HEK293T (cell line): ENCODE measurements around the gene LRRTM4.

Source experiments
- ARNT ChIP-seq: fragments of 450-650 bp; IDR thresholded peaks from 2 replicates; pipeline ENCODE4 v1.6.1; 2017; ENCODE audit warnings: mild to moderate bottlenecking
- BHLHE40 ChIP-seq: fragments of 450-650 bp; IDR thresholded peaks from 2 replicates; pipeline ENCODE4 v1.6.1; 2016; ENCODE audit warnings: mild to moderate bottlenecking, moderate library complexity, borderline replicate concordance
- ELF4 ChIP-seq: fragments of 450-650 bp; IDR thresholded peaks from 2 replicates; pipeline ENCODE4 v1.6.1; 2017; ENCODE audit warnings: antibody characterized with exemption
- FOXA1 ChIP-seq: fragments of 450-650 bp; IDR thresholded peaks from 2 replicates; pipeline ENCODE4 v1.6.1; 2016; ENCODE audit warnings: mild to moderate bottlenecking
- FOXK2 ChIP-seq: fragments of 450-650 bp; IDR thresholded peaks from 2 replicates; pipeline ENCODE4 v1.6.1; 2016; ENCODE audit warnings: mild to moderate bottlenecking
- FOXM1 ChIP-seq: fragments of 450-650 bp; IDR thresholded peaks from 2 replicates; pipeline ENCODE4 v1.6.1; 2017; ENCODE audit warnings: mild to moderate bottlenecking, borderline replicate concordance
- HDGF ChIP-seq: fragments of 450-650 bp; IDR thresholded peaks from 2 replicates; pipeline ENCODE4 v1.6.1; 2017; ENCODE audit warnings: antibody characterized with exemption, borderline replicate concordance
- L3MBTL2 ChIP-seq: fragments of 450-650 bp; conservative IDR thresholded peaks from 2 replicates; pipeline ENCODE4 v1.6.1; 2016; ENCODE audit warnings: mild to moderate bottlenecking
- NFRKB ChIP-seq: fragments of 450-650 bp; IDR thresholded peaks from 2 replicates; pipeline ENCODE4 v1.6.1; 2016; ENCODE audit warnings: mild to moderate bottlenecking, moderate library complexity
- SP1 ChIP-seq: fragments of 450-650 bp; IDR thresholded peaks from 2 replicates; pipeline ENCODE4 v1.6.1; 2017
- SUZ12 ChIP-seq: fragments of 450-650 bp; IDR thresholded peaks from 2 replicates; pipeline ENCODE4 v1.6.1; 2016; ENCODE audit warnings: mild to moderate bottlenecking
- TARDBP ChIP-seq: fragments of 450-650 bp; IDR thresholded peaks from 2 replicates; pipeline ENCODE4 v1.6.1; 2016
- ZNF384 ChIP-seq: fragments of 450-650 bp; IDR thresholded peaks from 2 replicates; pipeline ENCODE4 v1.6.1; 2016
- TF ChIP-seq, protein P1 (sequence below): fragments of 450-650 bp; IDR thresholded peaks from 2 replicates; pipeline ENCODE4 v1.6.1; 2016

GRCh38 chr2:77121518-77121917, 400.7 kb downstream of the LRRTM4 start:
- TF ChIP-seq ARNT (no peak), FOXA1 (no peak), TARDBP (no peak), SUZ12 (no peak), ZNF384 (no peak), ELF4 (no peak), L3MBTL2 (no peak), HDGF (no peak), FOXM1 (no peak), SP1 (no peak), BHLHE40 (no peak), NFRKB (no peak), FOXK2 (no peak)
- TF ChIP-seq, protein P1, sequence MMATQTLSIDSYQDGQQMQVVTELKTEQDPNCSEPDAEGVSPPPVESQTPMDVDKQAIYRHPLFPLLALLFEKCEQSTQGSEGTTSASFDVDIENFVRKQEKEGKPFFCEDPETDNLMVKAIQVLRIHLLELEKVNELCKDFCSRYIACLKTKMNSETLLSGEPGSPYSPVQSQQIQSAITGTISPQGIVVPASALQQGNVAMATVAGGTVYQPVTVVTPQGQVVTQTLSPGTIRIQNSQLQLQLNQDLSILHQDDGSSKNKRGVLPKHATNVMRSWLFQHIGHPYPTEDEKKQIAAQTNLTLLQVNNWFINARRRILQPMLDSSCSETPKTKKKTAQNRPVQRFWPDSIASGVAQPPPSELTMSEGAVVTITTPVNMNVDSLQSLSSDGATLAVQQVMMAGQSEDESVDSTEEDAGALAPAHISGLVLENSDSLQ: no peak
